Body of pancreas (tissue), 4 donors: ENCODE data around the gene HAPLN2. TPM values are rescaled to one million over a fixed set of nuclear protein-coding genes. Genes with fewer than 3 reads are reported as not detected.

Experiments used
- ATAC-seq: fragments of 150-250 bp; one replicate; pipeline ENCODE4 v1.9.1; 2016
- DNase-seq, 4 donors: peaks; one replicate each; pipeline ENCODE4 v3.0.0-alpha.2; 2019
- H3K27ac ChIP-seq, 4 donors: fragments of 200-600 bp; sonication (generic); 1 replicate in 3 of 4; 2 replicates in 1 of 4; pipeline versions ENCODE4 v1.5.1 to v1.6.1; 2016 to 2019; ENCODE audit warnings: mild to moderate bottlenecking in 1 of 4, mixed read lengths in 1 of 4, moderate library complexity in 1 of 4
- H3K27me3 ChIP-seq, 2 donors: fragments of 200-600 bp; sonication (generic); one replicate each; pipeline ENCODE4 v1.6.0; 2016; ENCODE audit warnings: mild to moderate bottlenecking in 1 of 2
- H3K36me3 ChIP-seq, 2 donors: fragments of 200-600 bp; sonication (generic); replicated peaks in 1 of 2; 2 replicates each; pipeline ENCODE4 v1.5.1; 2016; ENCODE audit warnings: low read depth in 2 of 2; ENCODE audit not compliant: insufficient read depth in 1 of 2
- H3K4me1 ChIP-seq: fragments of 200-600 bp; sonication (generic); one replicate; pipeline ENCODE4 v1.6.0; 2016
- H3K4me3 ChIP-seq, 2 donors: fragments of 200-600 bp; sonication (generic); 1 replicate in 1 of 2; 2 replicates in 1 of 2; pipeline ENCODE4 v1.5.1; 2016 to 2019
- H3K9me3 ChIP-seq, 3 donors: fragments of 200-600 bp; sonication (generic); 1 replicate in 2 of 3; 2 replicates in 1 of 3; pipeline ENCODE4 v1.5.1; 2016
- CTCF ChIP-seq, 7 experiments: fragments of 450-650 bp in 4 of 7; fragments of 200-600 bp in 3 of 7; sonication (generic) in 3 of 7; IDR thresholded peaks; one replicate each; pipeline ENCODE4 v1.5.1; 2016 to 2019; ENCODE audit warnings: antibody characterized with exemption in 7 of 7
- POLR2A ChIP-seq, 3 donors: fragments of 450-650 bp; IDR thresholded peaks; one replicate each; pipeline ENCODE4 v1.6.1; 2016; ENCODE audit warnings: antibody characterized with exemption in 3 of 3, mild to moderate bottlenecking in 2 of 3
- WGBS, 2 donors: methylation state at CpG; one replicate each; pipeline ENCODE4 v1.1.5; 2017; 5-methylcytosine and 5-hydroxymethylcytosine counted together
- intact Hi-C: fragments of 100-400 bp; cut with DNase I; formaldehyde crosslinking; loops from one replicate; pipeline ENCODE4 v1.15.1; 2023
- total RNA-seq, 2 donors: library from RNA; depleted of rRNA; stranded (reverse); fragments of >200 nt; gene quantifications; one replicate each; pipeline ENCODE4 v1.1.0, GENCODE V29; 2016

HAPLN2 gene
- total RNA-seq, 2 donors from 2014 or later: not detected

GRCh38 chr1:156664767-156665411 is 45.7 kb downstream of the HAPLN2 start:
- no peak overlapping the region for H3K4me3 ChIP-seq
- no peak for ATAC-seq
- H3K27me3 ChIP-seq: no peaks in the 10 kb centered on the region

GRCh38 chr1:156665539-156665938 is 46.3 kb downstream of the HAPLN2 start:
- peaks cover 32% of the 10 kb centered on the region for H3K4me1 ChIP-seq
- H3K36me3 ChIP-seq: no peaks in the 10 kb centered on the region
- no peak for TF ChIP-seq CTCF (IDR thresholded peaks at IDR 0.05)
- TF ChIP-seq POLR2A (IDR thresholded peaks at IDR 0.05): no peak
- H3K9me3 ChIP-seq: no peaks in the 10 kb centered on the region
- DNase-seq (no peak), ATAC-seq (no peak)
- no peaks in the 10 kb centered on the region for H3K27me3 ChIP-seq
- no peak overlapping the region for H3K27ac ChIP-seq
- intact Hi-C loops: no loop called here
- no peak overlapping the region for H3K4me3 ChIP-seq
- WGBS, 2 donors: 35 to 43% methylated on average over 3 of the region's 3 CpGs

More at GRCh38 chr1:156664767-156665411, 45.7 kb downstream of the HAPLN2 start:
- H3K27ac ChIP-seq: peak overlapping the region in 1 of 4 donors; percentile 28
- no peaks in the 10 kb centered on the region for H3K9me3 ChIP-seq
- WGBS, 2 donors: 29 to 40% methylated on average over 9 to 16 of the region's 16 CpGs
- no peak for TF ChIP-seq POLR2A (IDR thresholded peaks at IDR 0.05)
- no peak for TF ChIP-seq CTCF (IDR thresholded peaks at IDR 0.05)
- peaks cover 39% of the 10 kb centered on the region for H3K4me1 ChIP-seq
- DNase-seq: peak in 1 of 4 donors; percentile 18
- intact Hi-C loops: no loop called here
- no peaks in the 10 kb centered on the region for H3K36me3 ChIP-seq

GRCh38 chr1:156666862-156667609 is 47.8 kb downstream of the HAPLN2 start:
- TF ChIP-seq CTCF (IDR thresholded peaks at IDR 0.05) (no peak), POLR2A (IDR thresholded peaks at IDR 0.05) (no peak)
- intact Hi-C loops: no loop called here
- H3K27me3 ChIP-seq: no peaks in the 10 kb centered on the region
- no peaks in the 10 kb centered on the region for H3K9me3 ChIP-seq
- 84 to 85% methylated on average over 7 to 9 of the region's 9 CpGs for WGBS, 2 donors
- H3K36me3 ChIP-seq: no peaks in the 10 kb centered on the region
- DNase-seq (no peak), ATAC-seq (peak; percentile 4)
- peaks cover 18% of the 10 kb centered on the region for H3K4me1 ChIP-seq
- no peak overlapping the region for H3K4me3 ChIP-seq
- H3K27ac ChIP-seq: peak overlapping the region in 1 of 4 donors; percentile 16

GRCh38 chr1:156667610-156667967 is 48.4 kb downstream of the HAPLN2 start:
- Histone ChIP-seq H3K4me3 (no peak overlapping the region), H3K27ac (peak overlapping the region in 2 of 4 donors; percentile 16 to 37), H3K27me3 (no peaks in the 10 kb centered on the region), H3K9me3 (no peaks in the 10 kb centered on the region), H3K36me3 (no peaks in the 10 kb centered on the region), H3K4me1 (peaks cover 12% of the 10 kb centered on the region)
- peak; percentile 33 for ATAC-seq
- intact Hi-C loops: no loop called here
- DNase-seq: no peak
- TF ChIP-seq POLR2A (IDR thresholded peaks at IDR 0.05) (no peak), CTCF (IDR thresholded peaks at IDR 0.05) (no peak)
- 76 to 88% methylated on average over 4 to 5 of the region's 5 CpGs for WGBS, 2 donors
